BJ (cell line): Measurements from ENCODE around the gene ALPG. TPM values are rescaled to one million over a fixed set of nuclear protein-coding genes. Genes with fewer than 3 reads are reported as not detected.

Experiments used
- CTCF ChIA-PET: fragments of 350-600 bp; formaldehyde crosslinking; extraction: SDS; loops from one replicate; lab custom pipeline; 2021; ENCODE audit warnings: antibody characterized with exemption, inconsistent platforms; lab: Yijun Ruan, JAX
- POLR2A ChIA-PET: fragments of 300-600 bp; sonication (Branson Sonifier 250); formaldehyde crosslinking; extraction: SDS; loops from one replicate; lab custom pipeline; 2021; ENCODE audit warnings: antibody characterized with exemption; lab: Charles Lee
- DNase-seq: peaks from one replicate; pipeline ENCODE4 v3.0.0-alpha.2; 2011; ENCODE audit warnings: low read depth
- H3K27me3 ChIP-seq: 2 replicates; pipeline ENCODE4 v1.6.0; 2011; ENCODE audit warnings: low read length; ENCODE audit not compliant: control insufficient read depth, insufficient read depth
- H3K36me3 ChIP-seq: 2 replicates; pipeline ENCODE4 v1.5.1; 2011; ENCODE audit warnings: low read length; ENCODE audit not compliant: control insufficient read depth, insufficient read depth
- H3K4me3 ChIP-seq: 2 replicates; pipeline ENCODE4 v1.5.1; 2011; ENCODE audit warnings: low read depth, mild to moderate bottlenecking, control low read depth, low read length
- polyA plus RNA-seq: library from polyadenylated mRNA; depleted of rRNA; stranded (reverse); fragments of >200 nt; gene quantifications from 2 replicates; pipeline ENCODE4 v1.2.3, GENCODE V29; 2011
- TF ChIP-seq, protein P1 (sequence below): IDR thresholded peaks from 2 replicates; pipeline ENCODE4 v1.5.1; 2011; ENCODE audit warnings: low read depth, mild to moderate bottlenecking, control low read depth, inconsistent platforms, low read length, moderate library complexity; ENCODE audit not compliant: insufficient read depth

ALPG gene
- polyA plus RNA-seq, 1 experiment = not detected

DNA sequence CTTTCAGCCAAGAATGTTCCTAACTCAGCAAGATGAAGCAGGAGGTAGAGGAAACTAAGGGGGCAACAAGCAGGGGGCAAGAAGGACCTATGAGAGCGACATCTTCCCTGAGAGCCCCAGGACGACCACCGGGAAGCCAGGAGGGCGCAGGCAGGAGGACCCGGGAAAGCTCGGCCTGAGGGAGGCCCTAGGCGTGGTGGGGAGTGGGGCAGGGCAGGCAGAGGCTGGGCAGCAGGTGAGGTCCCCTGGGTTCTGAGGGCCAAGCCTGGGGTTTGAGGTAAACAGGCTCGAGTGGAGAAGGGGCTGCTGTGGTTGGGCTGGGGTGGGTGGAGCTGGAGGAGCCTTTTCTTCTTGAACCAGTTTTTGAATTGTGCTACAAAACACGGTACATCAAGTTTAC lies 48.0 kb downstream of the ALPG start:
- Histone ChIP-seq H3K27me3 (peaks cover 4% of the 10 kb centered on the region), H3K36me3 (no peaks in the 10 kb centered on the region), H3K4me3 (no peak overlapping the region)
- DNase-seq = no peak
- ChIA-PET POLR2A (no interaction called here), CTCF (interaction anchor here (1.0 kb wide), 1 partner anchor 9 kb away, joined by 3 read pairs; no protein-coding TSS in a partner anchor)
- TF ChIP-seq, protein P1, sequence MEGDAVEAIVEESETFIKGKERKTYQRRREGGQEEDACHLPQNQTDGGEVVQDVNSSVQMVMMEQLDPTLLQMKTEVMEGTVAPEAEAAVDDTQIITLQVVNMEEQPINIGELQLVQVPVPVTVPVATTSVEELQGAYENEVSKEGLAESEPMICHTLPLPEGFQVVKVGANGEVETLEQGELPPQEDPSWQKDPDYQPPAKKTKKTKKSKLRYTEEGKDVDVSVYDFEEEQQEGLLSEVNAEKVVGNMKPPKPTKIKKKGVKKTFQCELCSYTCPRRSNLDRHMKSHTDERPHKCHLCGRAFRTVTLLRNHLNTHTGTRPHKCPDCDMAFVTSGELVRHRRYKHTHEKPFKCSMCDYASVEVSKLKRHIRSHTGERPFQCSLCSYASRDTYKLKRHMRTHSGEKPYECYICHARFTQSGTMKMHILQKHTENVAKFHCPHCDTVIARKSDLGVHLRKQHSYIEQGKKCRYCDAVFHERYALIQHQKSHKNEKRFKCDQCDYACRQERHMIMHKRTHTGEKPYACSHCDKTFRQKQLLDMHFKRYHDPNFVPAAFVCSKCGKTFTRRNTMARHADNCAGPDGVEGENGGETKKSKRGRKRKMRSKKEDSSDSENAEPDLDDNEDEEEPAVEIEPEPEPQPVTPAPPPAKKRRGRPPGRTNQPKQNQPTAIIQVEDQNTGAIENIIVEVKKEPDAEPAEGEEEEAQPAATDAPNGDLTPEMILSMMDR = no peak

DNA sequence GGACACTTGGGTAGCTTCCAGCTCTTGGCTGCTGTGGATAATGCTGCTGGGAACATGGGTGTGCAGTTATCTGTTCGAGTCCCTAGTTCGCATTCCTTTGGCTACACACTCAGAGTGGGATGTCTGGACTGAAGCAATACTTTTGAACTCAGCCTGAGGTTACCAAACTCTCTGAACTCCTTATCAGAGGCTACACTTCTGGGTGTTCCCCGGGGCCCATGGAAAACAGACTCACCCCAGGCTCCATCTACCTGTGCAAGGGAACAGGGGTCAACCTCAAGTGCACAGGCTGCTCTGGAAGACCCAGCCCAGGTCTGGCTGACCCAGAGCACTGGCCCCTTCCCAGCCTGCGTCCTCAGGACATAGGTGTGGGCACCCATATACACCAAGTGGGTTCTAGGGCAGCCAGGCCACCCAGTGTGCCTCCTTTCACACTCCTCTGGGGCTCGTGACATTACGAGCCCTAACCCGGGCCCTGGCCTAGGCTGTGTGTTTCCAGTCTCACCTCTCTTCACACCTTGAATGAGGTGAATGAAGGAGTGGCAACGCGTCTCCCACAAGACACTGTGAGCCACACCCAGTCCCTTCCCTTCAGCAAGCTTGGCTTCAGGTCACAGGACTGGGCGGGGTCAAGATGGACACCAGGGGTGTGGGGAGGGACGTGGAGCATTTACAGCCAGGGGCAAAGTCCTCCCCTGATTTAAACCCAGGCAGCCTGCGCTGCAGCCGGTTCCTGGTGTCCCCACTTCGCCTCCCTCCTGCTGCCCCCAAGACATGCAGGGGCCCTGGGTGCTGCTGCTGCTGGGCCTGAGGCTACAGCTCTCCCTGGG lies 49.0 kb downstream of the ALPG start, which contains the start of gene ALPI:
TSS of gene ALPI (plus strand) at position 728 of the 830 bp plus-strand sequence. CDS start at position 775, 47 bp downstream.
- no peak for DNase-seq
- POLR2A ChIA-PET = no interaction called here
- H3K36me3 ChIP-seq = no peaks in the 10 kb centered on the region
- H3K4me3 ChIP-seq = no peak within 1 kb of the TSS
- CTCF ChIA-PET = interaction anchor here (0.5 to 1.4 kb wide), 4 partner anchors 12 to 485 kb away, joined by 3 read pairs; no protein-coding TSS in a partner anchor
- peaks cover 4% of the 10 kb centered on the region for H3K27me3 ChIP-seq
- TF ChIP-seq, protein P1 = no peak

DNA sequence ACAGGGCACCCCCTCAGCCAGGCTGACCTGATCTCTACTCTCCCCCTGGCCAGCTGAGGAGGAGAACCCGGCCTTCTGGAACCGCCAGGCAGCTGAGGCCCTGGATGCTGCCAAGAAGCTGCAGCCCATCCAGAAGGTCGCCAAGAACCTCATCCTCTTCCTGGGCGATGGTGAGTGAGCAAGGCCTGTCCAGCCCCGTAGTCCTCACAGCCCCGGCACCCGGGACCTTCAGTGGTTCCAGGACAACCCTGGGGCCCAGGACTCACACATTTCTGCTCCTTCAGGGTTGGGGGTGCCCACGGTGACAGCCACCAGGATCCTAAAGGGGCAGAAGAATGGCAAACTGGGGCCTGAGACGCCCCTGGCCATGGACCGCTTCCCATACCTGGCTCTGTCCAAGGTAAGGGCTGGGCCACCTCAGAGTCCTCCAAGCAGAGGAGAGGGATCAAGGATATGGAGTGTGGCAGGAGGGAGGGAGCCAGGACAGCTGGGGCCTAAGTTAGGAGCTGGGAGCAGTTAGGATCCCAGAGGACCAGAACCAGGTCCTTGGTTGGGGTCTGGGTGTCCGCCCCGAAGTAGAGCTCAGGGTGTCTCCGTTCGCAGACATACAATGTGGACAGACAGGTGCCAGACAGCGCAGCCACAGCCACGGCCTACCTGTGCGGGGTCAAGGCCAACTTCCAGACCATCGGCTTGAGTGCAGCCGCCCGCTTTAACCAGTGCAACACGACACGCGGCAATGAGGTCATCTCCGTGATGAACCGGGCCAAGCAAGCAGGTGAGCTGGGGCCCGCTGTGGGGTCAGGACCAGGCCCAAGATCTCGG lies 49.9 kb downstream of the ALPG start:
- CTCF ChIA-PET = interaction anchor here (0.5 to 1.4 kb wide), 3 partner anchors 13 to 485 kb away, joined by 3 read pairs; no protein-coding TSS in a partner anchor
- peaks cover 5% of the 10 kb centered on the region for H3K27me3 ChIP-seq
- no peak overlapping the region for H3K4me3 ChIP-seq
- H3K36me3 ChIP-seq = no peaks in the 10 kb centered on the region
- POLR2A ChIA-PET = no interaction called here
- TF ChIP-seq, protein P1 = no peak
- DNase-seq = no peak

DNA sequence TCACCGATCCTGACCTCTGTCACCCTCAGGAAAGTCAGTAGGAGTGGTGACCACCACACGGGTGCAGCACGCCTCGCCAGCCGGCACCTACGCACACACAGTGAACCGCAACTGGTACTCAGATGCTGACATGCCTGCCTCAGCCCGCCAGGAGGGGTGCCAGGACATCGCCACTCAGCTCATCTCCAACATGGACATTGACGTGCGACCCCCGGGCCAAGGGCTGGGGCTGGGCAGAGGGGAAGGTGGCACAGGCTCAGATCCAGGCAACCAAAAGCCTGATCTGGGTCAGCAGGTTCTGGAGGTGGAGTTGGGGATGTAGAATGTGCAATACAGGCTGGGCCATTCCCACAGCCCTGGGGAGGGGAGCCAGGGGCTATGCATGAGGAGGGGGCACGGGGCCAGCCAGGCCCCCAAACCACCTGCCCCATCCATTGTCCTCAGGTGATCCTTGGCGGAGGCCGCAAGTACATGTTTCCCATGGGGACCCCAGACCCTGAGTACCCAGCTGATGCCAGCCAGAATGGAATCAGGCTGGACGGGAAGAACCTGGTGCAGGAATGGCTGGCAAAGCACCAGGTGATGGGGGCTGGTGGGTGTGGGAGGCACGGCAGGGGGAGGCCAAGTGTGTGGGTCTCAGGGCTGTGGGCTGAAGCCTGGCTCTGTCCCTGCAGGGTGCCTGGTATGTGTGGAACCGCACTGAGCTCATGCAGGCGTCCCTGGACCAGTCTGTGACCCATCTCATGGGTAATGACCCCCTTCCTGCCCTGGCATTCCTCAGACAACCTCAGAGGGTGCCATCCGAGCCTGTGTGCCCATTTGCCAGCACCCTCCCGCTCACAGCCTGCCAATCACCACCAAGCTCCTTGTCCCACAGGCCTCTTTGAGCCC lies 50.7 kb downstream of the ALPG start:
- H3K27me3 ChIP-seq = peaks cover 8% of the 10 kb centered on the region
- DNase-seq = no peak
- CTCF ChIA-PET = interaction anchor here (1.4 to 1.8 kb wide), 2 partner anchors 13 kb away, joined by 3 to 6 read pairs; no protein-coding TSS in a partner anchor
- TF ChIP-seq, protein P1 = no peak
- no peaks in the 10 kb centered on the region for H3K36me3 ChIP-seq
- POLR2A ChIA-PET = no interaction called here
- H3K4me3 ChIP-seq = no peak overlapping the region
